T1000 (cell line): Measurements from ENCODE around the gene PICK1.
A peak's percentile ranks its signal among the peaks of the same experiment; 100 is the strongest.
"Not testable (repeated sequence)": the region's sequence is repeated elsewhere in the genome, so short reads cannot be mapped to it uniquely, and the experiment has no call there.

Experiments
- DNase-seq: peaks from one replicate; lab custom pipeline; 2025; ENCODE audit warnings: mixed read lengths; lab: John Stamatoyannopoulos, UW

The PICK1 gene

GRCh38 chr22:38030311-38031133 is 26.7 kb upstream of the PICK1 start:
- DNase-seq: no peak

- DNase-seq: no peak
Measured at GRCh38 chr22:38031491-38031890, 25.7 kb upstream of the PICK1 start.

- peak; percentile 65 for DNase-seq
Measured at GRCh38 chr22:38032681-38033521, 24.3 kb upstream of the PICK1 start.

- no peak for DNase-seq
Measured at GRCh38 chr22:38033522-38034277, 23.5 kb upstream of the PICK1 start.

- peak; percentile 44 for DNase-seq
Measured at GRCh38 chr22:38034278-38034882, 22.8 kb upstream of the PICK1 start.

- DNase-seq: no peak
Measured at GRCh38 chr22:38034884-38035529, 22.2 kb upstream of the PICK1 start.

- DNase-seq: no peak
Measured at GRCh38 chr22:38035530-38035885, 21.7 kb upstream of the PICK1 start.

GRCh38 chr22:38036392-38037062 is 20.7 kb upstream of the PICK1 start:
- no peak for DNase-seq

GRCh38 chr22:38037367-38038150 is 19.6 kb upstream of the PICK1 start:
- DNase-seq: not testable (repeated sequence)

- DNase-seq: no peak
Measured at GRCh38 chr22:38038426-38038825, 18.8 kb upstream of the PICK1 start.

GRCh38 chr22:38038890-38039812 is 18.1 kb upstream of the PICK1 start:
- no peak for DNase-seq

- DNase-seq: no peak
Measured at GRCh38 chr22:38040953-38041759, 16.0 kb upstream of the PICK1 start.

- DNase-seq: no peak
Measured at GRCh38 chr22:38041760-38042487, 15.3 kb upstream of the PICK1 start.

- DNase-seq: no peak
Measured at GRCh38 chr22:38042488-38042790, 14.8 kb upstream of the PICK1 start.

GRCh38 chr22:38043151-38044039 is 13.8 kb upstream of the PICK1 start:
- no peak for DNase-seq

GRCh38 chr22:38046070-38046748 is 11.0 kb upstream of the PICK1 start:
- no peak for DNase-seq
